ENCODE data around the gene MYO7A.

The MYO7A gene

DNA sequence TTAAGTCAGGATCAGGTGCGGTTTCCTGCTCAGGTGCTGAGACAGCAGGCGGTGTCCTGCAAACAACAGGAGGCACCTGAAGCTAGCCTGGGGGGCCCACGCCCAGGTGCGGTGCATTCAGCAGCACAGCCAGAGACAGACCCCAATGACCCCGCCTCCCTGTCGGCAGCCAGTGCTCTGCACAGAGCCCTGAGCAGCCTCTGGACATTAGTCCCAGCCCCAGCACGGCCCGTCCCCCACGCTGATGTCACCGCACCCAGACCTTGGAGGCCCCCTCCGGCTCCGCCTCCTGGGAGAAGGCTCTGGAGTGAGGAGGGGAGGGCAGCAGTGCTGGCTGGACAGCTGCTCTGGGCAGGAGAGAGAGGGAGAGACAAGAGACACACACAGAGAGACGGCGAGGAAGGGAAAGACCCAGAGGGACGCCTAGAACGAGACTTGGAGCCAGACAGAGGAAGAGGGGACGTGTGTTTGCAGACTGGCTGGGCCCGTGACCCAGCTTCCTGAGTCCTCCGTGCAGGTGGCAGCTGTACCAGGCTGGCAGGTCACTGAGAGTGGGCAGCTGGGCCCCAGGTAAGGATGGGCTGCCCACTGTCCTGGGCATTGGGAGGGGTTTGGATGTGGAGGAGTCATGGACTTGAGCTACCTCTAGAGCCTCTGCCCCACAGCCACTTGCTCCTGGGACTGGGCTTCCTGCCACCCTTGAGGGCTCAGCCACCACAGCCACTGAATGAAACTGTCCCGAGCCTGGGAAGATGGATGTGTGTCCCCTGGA lies at the start of gene MYO7A:
Gene MYO7A, plus strand, starts transcription at position 327 of the 772 bp plus-strand sequence. CDS start 2,389 bp downstream, outside the sequence.
- no peak for DNase-seq (ENCODE audit: low read depth)

DNA sequence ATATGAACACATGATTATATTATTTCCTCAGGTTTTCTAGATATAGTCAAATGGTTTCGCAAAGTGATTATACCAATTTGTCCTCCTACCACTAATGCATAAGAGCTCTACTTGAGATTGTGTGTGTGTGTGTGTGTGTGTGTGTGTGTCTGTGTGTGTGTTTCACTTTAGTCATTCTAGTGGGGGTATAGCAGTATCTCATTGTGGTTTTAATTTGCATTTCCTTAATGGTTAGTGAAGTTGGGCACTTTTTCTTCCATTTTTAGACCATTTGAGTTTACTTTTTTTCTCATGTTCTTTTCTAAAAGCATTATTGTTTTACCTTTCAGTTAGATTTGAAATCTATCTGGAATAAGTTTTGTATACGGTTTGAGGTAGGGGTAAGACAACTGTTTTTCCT lies 48.4 kb upstream of the MYO7A start:
- DNase-seq (ENCODE audit: low read depth) = no peak

DNA sequence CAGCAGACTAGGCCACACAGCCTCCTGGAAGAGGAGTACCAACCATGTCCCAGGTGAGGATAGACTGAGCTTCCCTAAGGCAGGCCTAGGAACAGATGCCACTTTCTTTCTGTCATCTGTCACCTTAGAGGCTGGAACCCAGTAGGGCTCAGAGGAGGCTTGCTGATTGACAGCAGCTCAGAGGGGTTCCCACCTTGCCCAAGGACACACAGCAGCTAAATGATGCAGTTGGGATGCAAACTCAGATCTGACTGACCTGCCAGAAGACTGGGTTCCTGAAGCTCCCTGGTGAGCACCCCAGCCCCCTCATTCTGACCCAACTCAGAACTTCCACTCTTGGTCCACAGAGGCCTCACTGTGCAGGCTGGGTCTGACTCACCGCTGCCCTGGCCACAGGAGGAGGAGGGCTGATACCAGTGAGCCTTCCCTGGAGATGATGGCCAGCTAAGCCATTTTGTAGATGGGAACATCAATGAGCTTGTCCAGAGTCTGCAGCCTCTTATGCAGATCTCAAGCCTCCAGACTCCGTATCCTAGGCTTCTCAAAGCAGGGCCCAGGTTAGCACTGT lies 47.3 kb upstream of the MYO7A start:
- DNase-seq (ENCODE audit: low read depth) = no peak

DNA sequence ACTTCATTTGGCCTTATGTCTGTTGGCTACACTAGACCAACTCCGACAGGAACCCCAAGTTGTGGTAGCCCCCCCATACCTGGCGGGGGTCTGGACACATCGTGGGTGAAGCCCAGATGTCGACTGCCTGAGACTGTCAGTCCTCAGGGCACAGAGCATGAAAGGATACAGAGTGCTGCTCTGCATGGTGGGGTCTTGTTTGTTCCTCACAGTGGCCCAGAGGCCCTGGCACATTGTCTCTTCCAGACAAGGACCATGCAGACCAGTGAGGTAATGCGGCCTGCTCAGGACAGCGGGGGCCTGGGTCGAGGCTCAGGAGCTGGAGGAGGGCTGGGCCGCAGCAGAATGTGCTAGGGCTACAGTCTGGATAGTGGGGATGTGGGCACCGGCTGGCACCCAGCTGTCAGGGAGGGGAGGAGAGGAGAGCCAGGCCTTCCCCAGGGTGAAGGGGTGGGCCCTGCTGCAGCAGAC lies 46.6 kb upstream of the MYO7A start:
- DNase-seq (ENCODE audit: low read depth) = no peak

DNA sequence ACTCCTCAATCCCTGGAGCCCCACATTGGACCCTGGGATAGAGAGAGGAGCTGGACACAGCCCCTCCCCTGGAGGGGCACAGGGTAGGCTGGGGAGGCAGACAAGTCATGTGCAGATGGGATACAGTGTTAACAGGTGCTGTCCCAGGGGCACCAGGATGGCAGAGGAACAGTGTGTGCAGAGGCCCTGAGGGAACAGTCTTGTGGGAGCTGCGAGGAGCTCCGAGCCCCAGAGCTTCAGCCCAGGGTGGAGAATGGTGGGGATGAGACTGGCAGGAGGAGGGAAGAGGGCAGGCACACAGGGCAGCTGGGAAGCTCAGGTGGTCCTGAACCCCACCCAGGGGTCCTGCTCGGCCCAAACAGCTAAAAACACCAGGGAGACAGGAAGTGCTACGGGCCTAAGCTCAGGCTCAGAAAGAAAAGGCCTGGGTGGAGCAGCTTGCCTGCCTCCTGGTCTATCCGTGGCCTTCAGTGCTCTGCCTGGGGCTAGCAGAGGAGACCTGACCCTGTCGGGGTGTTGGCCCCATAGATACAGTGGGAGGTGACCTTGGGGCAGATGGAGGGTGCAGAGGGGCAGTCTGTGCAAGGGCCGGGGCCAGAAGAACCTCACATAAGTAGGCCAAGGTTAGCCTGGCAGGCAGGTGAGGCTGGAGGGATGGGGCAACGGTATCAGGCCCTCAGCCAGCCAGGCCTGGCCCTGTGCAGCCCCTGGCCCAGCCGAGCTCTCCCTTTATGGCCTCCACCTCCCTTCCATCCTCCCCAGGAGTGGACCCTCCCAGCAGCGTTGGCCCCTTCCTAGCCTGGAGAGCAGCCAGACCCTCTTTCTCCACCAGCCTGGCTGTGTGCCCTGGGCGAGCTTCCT lies 45.8 kb upstream of the MYO7A start:
- no peak for DNase-seq (ENCODE audit: low read depth)

DNA sequence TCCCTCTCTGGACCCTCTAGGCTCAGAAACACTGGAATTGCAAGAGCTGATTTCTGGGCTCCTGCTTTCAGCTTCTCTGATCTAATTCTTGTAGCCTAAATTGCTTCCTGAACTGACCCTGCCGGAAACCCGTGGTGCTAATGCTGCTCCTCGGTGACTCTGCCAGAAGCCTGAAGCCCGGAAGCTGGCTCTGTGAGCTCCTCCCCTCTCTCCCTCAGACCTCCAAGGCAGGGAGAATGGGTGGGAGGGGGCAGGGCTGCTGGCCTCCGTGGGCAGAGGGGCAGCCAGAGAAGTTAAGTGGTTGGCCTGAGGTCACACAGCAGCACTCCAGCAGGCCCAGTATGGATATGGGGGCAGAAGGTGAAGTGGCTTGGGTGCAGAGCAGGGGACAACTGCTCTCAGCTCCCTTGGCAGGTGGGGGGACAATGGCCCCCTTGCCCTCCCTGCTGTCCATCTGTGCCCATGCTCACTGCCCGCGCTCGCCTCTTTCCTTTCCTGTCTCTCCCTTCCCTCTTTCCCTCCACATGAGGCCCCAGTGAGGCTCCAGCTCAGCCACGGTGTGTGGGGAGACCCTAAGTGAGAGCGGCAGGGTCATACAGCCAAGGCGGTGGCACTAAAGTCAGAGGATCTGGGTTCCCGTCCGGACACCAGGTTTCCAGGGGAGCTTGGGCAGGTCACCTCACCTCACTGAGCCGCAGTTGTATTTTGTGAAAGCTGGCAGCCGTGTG lies 45.0 kb upstream of the MYO7A start:
- DNase-seq (ENCODE audit: low read depth) = no peak

DNA sequence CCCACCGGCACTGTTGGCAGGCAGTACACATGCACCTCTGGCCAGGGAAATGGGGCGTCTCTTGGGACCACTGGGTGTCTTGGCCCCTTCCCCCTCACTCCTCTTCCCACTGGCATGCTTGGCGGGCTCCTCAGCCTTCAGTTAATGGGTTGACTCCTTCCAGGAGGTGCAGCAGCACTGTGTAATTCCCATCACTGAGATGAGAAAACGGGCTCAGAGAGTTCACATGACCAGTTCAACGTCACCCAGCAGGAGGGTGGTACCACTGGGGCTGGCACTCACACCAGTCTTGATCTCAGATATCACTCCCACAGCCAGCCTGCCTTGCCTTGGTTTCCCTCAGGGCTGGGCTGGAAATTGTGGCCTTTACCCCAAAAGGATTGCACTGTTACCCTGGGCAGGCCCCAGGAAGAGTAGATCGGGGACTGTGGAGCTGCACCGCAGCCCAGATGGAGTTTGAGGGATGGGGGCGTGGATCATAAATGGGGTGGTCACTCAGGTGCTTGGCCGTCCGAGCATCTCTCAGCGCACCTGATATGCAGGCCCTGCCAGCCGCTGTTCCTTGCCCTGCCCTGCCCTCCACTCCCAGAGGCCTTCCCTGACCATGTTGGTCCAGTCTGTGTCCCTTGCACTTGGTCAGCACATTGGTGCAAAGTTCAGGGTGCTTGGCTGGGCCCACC lies 44.3 kb upstream of the MYO7A start:
- DNase-seq (ENCODE audit: low read depth) = no peak

DNA sequence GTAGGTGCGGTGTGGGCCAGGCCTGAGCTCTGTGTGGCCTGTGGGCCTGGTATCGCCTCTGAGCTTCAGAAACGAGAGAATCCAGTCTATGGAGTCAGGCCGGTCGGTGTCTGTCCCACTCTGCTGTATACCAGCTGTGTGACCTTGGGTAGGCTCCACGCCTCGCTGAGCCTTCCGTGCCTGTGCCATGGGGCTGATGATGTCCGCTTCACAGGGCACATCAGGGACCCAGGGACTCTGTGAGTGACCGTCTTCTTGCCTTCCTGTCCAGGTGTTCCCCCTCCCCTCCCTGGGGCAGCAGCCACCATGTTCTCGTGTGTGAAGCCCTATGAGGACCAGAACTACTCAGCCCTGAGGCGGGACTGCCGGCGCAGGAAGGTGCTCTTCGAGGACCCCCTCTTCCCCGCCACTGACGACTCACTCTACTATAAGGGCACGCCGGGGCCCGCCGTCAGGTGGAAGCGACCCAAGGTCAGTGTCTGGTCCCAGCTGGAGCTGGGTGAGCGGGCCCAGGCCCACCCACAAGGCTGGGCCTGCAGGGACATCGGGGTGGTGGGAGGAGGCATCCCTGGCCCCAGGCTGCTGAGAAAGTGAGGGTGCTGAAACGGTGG lies 43.4 kb upstream of the MYO7A start:
- DNase-seq (ENCODE audit: low read depth) = no peak

DNA sequence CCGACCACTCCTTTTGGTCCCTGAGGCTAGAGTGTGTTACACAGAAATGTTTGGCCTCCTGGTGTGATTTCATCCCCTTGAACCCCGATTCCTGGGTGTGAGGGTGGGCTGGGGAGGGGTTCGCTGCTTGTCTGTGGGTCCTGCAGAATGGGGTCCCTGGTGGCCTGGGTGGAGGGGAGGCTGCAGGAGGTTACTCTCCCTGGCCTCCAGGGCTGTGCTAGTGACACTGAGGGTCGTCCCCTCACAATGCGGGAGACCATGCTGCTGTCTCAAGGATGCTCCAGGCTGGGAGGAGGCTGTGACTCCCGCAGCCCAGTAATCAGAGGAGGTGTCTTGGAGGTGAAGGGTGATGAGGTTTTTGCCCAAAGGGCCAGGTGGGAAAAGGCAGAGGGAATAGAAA lies 42.4 kb upstream of the MYO7A start:
- DNase-seq (ENCODE audit: low read depth) = no peak

DNA sequence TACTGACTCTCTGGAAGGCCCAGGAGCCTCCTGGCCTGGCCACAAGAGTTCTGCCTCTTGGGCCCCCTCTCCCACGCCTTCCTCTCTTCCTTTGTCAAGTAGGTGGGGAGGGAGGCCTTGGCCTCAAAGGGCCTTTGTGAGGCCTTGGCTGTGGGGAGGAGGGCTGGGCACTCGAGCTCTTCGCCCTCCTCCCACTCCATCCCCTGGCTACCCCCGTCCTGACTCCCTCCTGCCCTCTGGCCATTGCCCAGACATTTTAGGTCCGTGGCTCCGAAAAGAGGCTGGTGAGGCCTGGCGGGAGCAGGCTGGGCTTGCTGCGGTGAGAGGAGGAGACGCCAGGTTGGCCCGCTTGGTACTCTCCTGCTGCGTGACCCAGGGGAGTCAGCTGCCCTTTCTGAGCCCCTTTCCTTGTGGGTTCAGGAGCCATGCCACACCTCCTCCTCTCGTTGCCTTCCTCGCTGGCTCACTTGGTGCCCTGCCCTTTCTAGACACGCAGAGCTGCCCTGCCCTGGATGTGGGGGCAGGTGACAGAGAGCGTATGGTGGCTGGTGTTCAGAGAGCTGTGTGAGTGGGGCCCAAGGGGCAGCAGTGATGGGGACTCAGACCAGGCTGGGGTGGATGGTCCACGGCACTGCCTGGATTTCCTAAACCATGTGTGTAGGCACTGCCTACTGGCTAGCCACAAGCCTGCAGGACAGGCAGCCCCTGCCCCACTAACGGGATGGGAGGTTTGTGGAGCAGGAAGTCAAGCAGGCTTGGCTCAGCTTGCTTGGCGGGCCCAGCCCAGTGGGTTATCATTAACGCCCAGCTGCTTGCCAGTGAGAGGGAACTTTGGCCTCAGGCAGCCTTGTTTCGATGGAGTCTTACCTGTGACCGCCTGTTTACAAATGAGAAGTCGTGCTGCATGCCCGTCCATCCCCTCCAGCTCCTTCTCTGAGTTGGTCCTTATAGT lies 41.2 kb upstream of the MYO7A start:
- no peak for DNase-seq (ENCODE audit: low read depth)

DNA sequence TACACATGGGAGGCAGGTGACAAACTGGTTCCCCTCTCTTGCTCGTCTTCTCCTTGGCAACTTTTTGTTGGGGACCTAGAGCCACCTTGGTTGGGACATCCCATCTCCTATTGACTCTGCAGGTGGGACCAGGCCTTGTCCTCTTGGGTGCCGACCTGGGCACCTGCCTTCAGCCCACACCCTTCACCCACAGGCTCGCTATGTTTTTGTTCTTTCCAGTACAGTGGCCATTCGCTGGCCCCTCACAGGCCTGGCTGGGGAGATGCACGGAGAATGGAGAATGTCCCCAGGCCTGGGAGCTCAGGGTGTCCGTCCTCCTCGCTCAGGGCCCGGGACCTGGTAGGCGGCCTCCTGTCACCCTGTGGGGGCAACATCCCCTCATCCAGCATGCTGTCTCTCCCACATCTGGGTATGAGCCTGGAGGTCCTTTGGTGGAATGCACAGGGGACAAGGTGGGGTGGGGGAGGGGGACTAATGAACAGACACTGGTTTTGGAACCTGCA lies 40.3 kb upstream of the MYO7A start:
- no peak for DNase-seq (ENCODE audit: low read depth)

DNA sequence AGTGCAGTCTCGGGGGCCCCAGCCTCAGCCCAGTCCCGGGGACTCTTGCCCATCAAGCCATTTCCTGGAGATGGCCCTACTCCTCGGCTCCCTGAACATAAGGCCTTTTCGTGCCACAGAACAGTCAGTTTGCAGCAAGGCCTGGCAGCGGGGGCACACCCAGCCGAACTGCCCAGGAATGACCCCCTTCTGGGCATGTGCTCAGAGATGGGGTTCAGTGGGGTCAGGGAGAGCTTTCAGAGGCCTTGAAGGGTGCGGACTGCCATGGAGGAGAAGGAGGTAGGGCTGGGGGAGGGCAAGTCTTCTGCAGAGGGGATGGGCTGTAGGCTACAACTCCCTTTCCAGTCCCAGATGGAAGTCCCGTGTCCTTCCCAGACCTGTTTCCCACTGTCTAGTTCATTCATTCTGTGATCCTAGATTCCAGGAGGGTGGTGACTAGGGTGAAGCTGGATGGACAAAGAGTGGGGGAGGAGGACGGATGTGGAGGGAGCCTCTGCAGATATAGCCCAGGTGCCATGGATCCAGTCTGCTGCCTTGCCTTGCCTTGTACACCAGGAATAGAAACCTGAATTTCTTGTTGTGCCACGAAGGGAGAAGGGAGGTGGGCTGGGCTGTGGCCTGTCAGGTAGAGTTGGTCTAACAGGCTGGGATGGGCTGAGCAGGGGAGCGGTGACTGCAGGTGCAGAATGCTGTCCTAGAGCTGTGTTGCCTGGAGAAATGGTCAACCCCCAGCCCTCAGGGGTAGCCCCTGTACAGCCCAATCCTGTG lies 39.6 kb upstream of the MYO7A start:
- no peak for DNase-seq (ENCODE audit: low read depth)

DNA sequence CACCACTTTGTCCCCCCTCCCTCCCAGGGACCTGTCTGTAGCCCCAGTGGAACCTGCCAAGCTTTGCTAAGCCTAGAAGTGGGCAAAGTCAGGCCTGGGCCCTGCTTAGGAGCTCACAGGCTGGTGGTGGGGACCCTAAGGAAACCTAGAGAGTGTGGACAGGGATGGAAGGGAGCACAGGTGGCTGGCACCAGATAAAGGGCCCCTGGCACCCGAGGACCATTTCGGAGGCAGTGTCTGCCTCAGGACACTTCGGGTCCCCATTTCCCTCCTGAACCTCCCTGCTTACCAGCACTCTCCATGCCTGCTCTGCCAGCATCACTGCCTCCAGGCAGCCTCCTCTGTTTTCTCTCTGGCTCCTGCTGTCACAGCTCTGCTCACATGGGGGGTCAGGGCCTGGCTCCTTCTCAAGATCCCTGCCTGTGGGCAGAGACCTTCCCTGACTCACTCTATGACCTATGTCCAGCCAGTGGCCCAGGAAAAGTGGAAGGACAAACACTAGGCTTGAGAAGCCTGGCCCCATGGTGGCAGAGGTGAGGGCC lies 39.0 kb upstream of the MYO7A start:
- no peak for DNase-seq (ENCODE audit: low read depth)

DNA sequence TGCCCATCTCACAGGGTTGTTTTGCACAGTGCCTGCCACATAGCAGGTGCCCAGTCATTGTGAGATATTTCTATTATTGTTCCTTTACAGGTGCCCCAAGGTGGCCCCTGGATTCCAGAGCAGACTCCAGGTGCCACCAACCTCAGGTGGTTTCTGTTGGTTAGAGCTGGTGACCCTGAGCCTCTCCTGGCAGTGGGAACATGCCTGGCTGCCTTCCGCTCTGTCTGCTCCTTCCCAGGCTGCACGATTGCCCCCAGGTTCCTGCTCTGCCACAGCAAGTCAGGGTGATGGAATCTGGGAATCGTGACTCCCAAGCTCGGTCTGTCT lies 38.0 kb upstream of the MYO7A start:
- no peak for DNase-seq (ENCODE audit: low read depth)

DNA sequence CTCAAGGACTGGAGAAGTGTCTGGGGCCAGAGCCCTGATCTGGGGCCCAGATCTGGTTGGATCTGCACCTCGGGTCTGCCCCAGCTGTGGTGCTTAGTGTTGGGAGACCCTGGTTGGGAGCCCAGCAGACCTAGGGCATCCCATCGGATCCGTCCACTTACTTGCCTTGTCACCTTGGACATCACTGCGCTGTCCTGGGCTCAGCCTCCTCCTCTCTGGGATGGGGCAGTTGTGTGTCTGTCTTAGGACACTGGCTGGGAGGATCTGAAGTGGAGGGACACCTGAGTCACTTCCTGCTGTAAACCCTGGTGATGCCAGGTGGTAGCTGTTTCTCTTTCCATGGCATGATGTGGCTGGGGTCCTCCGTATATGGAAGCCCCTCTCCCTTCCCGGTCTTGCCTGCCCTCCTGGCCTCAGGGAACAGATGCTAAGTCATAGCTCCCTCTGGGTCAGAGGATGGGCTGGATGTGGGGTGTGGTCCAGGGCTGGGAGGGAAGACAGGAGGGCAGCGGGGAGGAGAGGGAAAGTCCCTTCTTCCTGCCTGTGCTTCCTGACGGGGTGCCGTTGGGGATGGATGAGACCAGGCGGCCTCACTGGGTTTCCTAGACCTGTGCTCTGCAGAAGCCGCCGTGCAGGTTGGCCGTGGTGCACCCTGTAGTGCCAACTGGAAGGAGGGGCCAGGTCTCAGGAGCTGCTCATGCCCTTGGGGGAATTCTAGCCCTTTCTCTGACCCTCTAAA lies 37.5 kb upstream of the MYO7A start:
- no peak for DNase-seq (ENCODE audit: low read depth)

DNA sequence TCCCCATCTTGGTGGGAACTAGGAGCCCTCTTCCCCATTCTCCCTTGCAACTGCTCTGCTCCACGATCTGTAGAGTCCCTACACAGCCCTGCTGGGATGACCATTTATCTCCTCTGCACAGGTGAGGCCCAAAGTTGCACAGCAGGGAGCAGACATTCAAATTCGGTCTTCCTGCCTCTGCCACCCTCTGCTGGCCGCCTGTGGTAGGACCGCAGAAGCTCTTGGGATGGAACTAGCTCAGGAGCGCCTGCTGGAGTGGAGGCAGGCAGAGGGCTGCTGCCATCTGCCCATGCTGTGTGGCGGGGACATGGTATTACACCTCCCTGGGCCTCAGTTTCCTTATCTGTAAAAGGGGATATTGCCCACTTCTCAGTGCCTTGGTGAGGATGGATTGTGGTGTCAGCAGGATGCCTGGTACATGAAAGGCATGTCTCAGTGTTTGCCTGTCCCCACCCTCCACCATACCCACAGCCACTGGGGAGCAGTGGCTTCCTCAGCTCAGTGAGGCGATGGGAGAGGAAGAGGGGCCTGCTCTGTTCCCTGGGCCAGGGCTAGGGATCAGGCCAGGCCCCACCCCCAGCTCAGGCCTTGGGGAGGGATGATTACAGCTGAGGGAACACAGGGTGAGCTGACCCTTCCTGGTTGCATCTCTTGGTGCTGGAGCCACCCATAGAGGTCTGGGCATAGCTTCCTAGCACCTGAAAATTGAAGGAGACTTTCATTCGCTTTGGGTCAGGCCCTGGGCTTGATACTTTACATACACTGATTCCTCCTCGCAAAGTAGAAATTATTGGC lies 36.7 kb upstream of the MYO7A start:
- peak; percentile 57 for DNase-seq (ENCODE audit: low read depth)

DNA sequence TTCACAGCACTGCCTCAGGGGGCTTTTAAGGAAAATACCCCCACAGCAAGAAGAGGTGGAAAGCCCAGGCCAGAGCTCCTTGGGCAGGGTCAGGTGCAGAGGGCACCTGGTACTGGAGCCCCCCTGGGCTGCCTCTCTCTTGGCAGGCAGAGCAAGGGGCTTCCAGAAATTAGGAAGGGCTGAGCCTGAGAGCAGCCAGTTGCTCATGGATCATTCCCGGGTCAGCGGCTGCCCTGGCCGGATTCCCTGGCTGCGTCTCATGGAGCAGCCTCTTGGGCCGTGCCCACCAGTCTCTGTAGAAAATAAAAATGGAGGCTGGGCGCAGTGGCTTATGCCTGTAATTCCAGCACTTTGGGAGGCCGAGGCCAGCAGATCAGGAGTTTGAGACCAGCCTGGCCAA lies 35.7 kb upstream of the MYO7A start:
- no peak for DNase-seq (ENCODE audit: low read depth)

All from stimulated activated CD8-positive, alpha-beta memory T cell treated with anti-CD3 and anti-CD28 coated beads, Interleukin-7, amount 100 ng/mL, for 24 hours (primary cell).